Limb (tissue), 2 donors: Measurements from ENCODE around the gene THSD4.
"Not testable (repeated sequence)": the region's sequence is repeated elsewhere in the genome, so short reads cannot be mapped to it uniquely, and the experiment has no call there.

Experiments
- DNase-seq, 2 donors: peaks; one replicate each; pipeline ENCODE4 v3.0.0-alpha.2; 2016; ENCODE audit errors: extremely low spot score in 2 of 2

THSD4 gene

GRCh38 chr15:71148048-71148447 lies 32.8 kb downstream of the THSD4 start:
- no peak for DNase-seq

GRCh38 chr15:71149646-71150557 lies 34.6 kb downstream of the THSD4 start:
- no peak for DNase-seq

GRCh38 chr15:71151081-71151480 lies 35.8 kb downstream of the THSD4 start:
- DNase-seq, result no peak

GRCh38 chr15:71152542-71152941 lies 37.3 kb downstream of the THSD4 start:
- no peak for DNase-seq

- DNase-seq, result no peak
Measured at GRCh38 chr15:71153823-71154524, 38.7 kb downstream of the THSD4 start.

- no peak for DNase-seq
Measured at GRCh38 chr15:71154607-71155200, 39.4 kb downstream of the THSD4 start.

- no peak for DNase-seq
Measured at GRCh38 chr15:71155534-71155933, 40.3 kb downstream of the THSD4 start.

GRCh38 chr15:71160976-71161375 lies 45.7 kb downstream of the THSD4 start:
- no peak for DNase-seq

- no peak for DNase-seq
Measured at GRCh38 chr15:71162309-71162708, 47.0 kb downstream of the THSD4 start.

GRCh38 chr15:71164606-71165005 lies 49.3 kb downstream of the THSD4 start:
- DNase-seq, result not testable (repeated sequence)

- DNase-seq, result no peak
Measured at GRCh38 chr15:71167445-71168165, 52.3 kb downstream of the THSD4 start.

GRCh38 chr15:71168166-71168834 lies 53.0 kb downstream of the THSD4 start:
- DNase-seq, result no peak

- no peak for DNase-seq
Measured at GRCh38 chr15:71170163-71170562, 54.9 kb downstream of the THSD4 start.

GRCh38 chr15:71171195-71171594 lies 55.9 kb downstream of the THSD4 start:
- no peak for DNase-seq

- DNase-seq, result not testable (repeated sequence)
Measured at GRCh38 chr15:71174360-71174759, 59.1 kb downstream of the THSD4 start.

GRCh38 chr15:71180986-71181853 lies 65.9 kb downstream of the THSD4 start:
- DNase-seq, result no peak

GRCh38 chr15:71182522-71182921 lies 67.3 kb downstream of the THSD4 start:
- DNase-seq, result no peak

GRCh38 chr15:71183063-71183462 lies 67.8 kb downstream of the THSD4 start:
- no peak for DNase-seq

GRCh38 chr15:71185706-71186105 lies 70.4 kb downstream of the THSD4 start:
- DNase-seq, result no peak

GRCh38 chr15:71186267-71186666 lies 71.0 kb downstream of the THSD4 start:
- DNase-seq, result no peak
